Measurements from ENCODE around the gene ZNF853. TPM values are rescaled to one million over a fixed set of nuclear protein-coding genes. Genes with fewer than 3 reads are reported as not detected.

Gene ZNF853
- total and polyA plus RNA-seq, 2 donors from 2014 or later = 3.4 to 5.4 TPM

DNA sequence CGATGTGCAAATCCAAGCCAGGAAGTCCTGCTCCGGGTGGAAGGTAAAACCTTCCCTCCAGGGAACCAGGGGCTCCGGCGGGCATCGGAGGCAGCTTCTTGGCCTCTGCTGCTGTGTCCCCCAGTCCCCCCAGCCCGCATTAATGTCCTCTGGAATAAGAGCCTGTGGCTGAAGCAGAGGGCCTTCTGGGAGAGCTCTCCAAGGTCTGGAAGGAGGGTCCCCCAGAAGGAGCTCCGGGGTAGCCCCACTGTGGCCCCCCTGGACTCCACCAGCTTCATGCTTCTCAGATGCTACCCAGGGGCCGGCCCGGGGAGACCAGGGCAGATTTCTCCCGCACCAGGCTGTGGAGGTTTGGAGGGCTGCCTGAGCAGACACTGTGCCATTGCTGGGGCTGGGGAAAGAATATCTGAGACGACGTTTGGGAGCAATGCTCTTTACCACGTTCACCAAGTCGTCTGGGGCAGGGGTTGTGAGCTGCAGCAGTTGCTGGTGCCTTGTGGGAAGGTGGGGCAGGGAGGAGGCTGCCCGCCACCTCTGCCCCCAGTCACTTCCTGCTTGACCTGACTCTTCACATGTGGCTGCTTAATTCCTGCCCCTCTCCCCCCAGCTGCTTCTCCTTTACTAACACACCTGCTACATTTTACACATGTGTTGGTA, 8.3 kb downstream of the ZNF853 start:
- H3K36me3 ChIP-seq (ENCODE audit: control insufficient read depth in 2 of 3, insufficient read depth in 3 of 3, low read length in 3 of 3) = peaks cover 2 to 8% (median 6%) of the 10 kb centered on the region in 3 donors
- no peak for TF ChIP-seq CTCF (IDR thresholded peaks at IDR 0.05; ENCODE audit: borderline replicate concordance, extremely low read depth, insufficient read depth)
- intact Hi-C loops (cut with DNase I) = no loop called here

GRCh38 chr7:6624246-6624611, 8.8 kb downstream of the ZNF853 start:
- intact Hi-C loops (cut with DNase I) = no loop called here
- FAIRE-seq (no peak), DNase-seq (no peak)
- H3K9ac ChIP-seq (ENCODE audit: low read length in 3 of 3) = no peak overlapping the region
- TF ChIP-seq CTCF (IDR thresholded peaks at IDR 0.05; ENCODE audit: borderline replicate concordance, extremely low read depth, insufficient read depth) = no peak
- H3K36me3 ChIP-seq (ENCODE audit: control insufficient read depth in 2 of 3, insufficient read depth in 3 of 3, low read length in 3 of 3) = peaks cover 2 to 8% (median 6%) of the 10 kb centered on the region in 3 donors
- no peak overlapping the region for H3K4me3 ChIP-seq (ENCODE audit: low read length in 3 of 3)
- H3K27me3 ChIP-seq (ENCODE audit: control insufficient read depth, insufficient read depth, low read length) = no peaks in the 10 kb centered on the region
- no peak overlapping the region for H3K27ac ChIP-seq (ENCODE audit: low read depth in 2 of 2, low read length in 2 of 2)
- no peaks in the 10 kb centered on the region for H3K9me3 ChIP-seq (ENCODE audit: control insufficient read depth in 2 of 3, insufficient read depth in 1 of 3, low read length in 3 of 3)
- no peaks in the 10 kb centered on the region for H3K4me1 ChIP-seq (ENCODE audit: control insufficient read depth in 2 of 3, insufficient read depth in 2 of 3, low read depth in 1 of 3, low read length in 3 of 3)

More for the DNA sequence above, 8.3 kb downstream of the ZNF853 start:
- DNase-seq (no peak), FAIRE-seq (no peak)
- Histone ChIP-seq H3K9ac (ENCODE audit: low read length in 3 of 3) (no peak overlapping the region), H3K27ac (ENCODE audit: low read depth in 2 of 2, low read length in 2 of 2) (no peak overlapping the region), H3K4me1 (ENCODE audit: control insufficient read depth in 2 of 3, insufficient read depth in 2 of 3, low read depth in 1 of 3, low read length in 3 of 3) (no peaks in the 10 kb centered on the region), H3K4me3 (ENCODE audit: low read length in 3 of 3) (no peak overlapping the region), H3K27me3 (ENCODE audit: control insufficient read depth, insufficient read depth, low read length) (no peaks in the 10 kb centered on the region), H3K9me3 (ENCODE audit: control insufficient read depth in 2 of 3, insufficient read depth in 1 of 3, low read length in 3 of 3) (no peaks in the 10 kb centered on the region)

DNA sequence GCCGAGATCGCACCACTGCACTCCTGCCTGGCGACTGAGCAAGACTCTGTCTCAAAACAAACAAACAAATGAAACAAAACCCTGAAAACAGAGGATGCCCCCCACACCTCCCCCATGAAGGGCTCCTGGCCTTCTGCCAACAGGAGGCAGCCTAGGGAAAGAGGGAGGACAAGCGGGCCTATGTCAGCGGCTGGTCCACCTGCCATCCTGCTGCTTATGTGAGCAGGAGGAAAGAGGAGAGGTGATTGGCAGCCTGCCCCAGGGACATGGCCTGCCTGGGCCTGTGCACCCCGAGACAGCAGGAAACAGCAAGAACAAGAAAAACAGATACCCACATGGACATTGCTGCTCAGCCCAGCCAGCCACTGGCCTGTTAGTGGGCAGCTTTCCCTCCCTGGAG, 12.6 kb downstream of the ZNF853 start:
- Histone ChIP-seq H3K27me3 (ENCODE audit: control insufficient read depth, insufficient read depth, low read length) (no peaks in the 10 kb centered on the region), H3K4me3 (ENCODE audit: low read length in 3 of 3) (no peak overlapping the region), H3K9me3 (ENCODE audit: control insufficient read depth in 2 of 3, insufficient read depth in 1 of 3, low read length in 3 of 3) (no peaks in the 10 kb centered on the region), H3K9ac (ENCODE audit: low read length in 3 of 3) (no peak overlapping the region), H3K4me1 (ENCODE audit: control insufficient read depth in 2 of 3, insufficient read depth in 2 of 3, low read depth in 1 of 3, low read length in 3 of 3) (no peaks in the 10 kb centered on the region), H3K36me3 (ENCODE audit: control insufficient read depth in 2 of 3, insufficient read depth in 3 of 3, low read length in 3 of 3) (peaks cover 0 to under 1% (median 0%) of the 10 kb centered on the region in 3 donors), H3K27ac (ENCODE audit: low read depth in 2 of 2, low read length in 2 of 2) (no peak overlapping the region)
- no peak for FAIRE-seq
- peak in 1 of 5 donors; percentile 23 for DNase-seq
- intact Hi-C loops (cut with DNase I) = no loop called here
- TF ChIP-seq CTCF (IDR thresholded peaks at IDR 0.05; ENCODE audit: borderline replicate concordance, extremely low read depth, insufficient read depth) = no peak
